RWPE2 (cell line): Measurements from ENCODE around the gene TMLHE.
"Not testable (repeated sequence)": the region's sequence is repeated elsewhere in the genome, so short reads cannot be mapped to it uniquely, and the experiment has no call there.

ENCODE experiments used
- ATAC-seq: fragments of 200-7000 bp; cut with Tn5 transposase; 3 replicates; pipeline ENCODE4 v1.9.1; 2021; ENCODE audit warnings: low read depth
- DNase-seq: peaks from one replicate; pipeline ENCODE4 v3.0.0-alpha.2; 2020; ENCODE audit warnings: low spot score
- H3K27ac ChIP-seq: fragments of 450-650 bp; 2 replicates; pipeline ENCODE4 v1.5.1; 2017; ENCODE audit warnings: mild to moderate bottlenecking; ENCODE audit not compliant: poor library complexity, severe bottlenecking
- H3K27me3 ChIP-seq: fragments of 250-450 bp; sonication (Bioruptor Pico); 2 replicates; pipeline ENCODE4 v1.5.1; 2021; ENCODE audit warnings: mild to moderate bottlenecking, moderate library complexity; ENCODE audit not compliant: insufficient read depth, poor library complexity, severe bottlenecking
- H3K36me3 ChIP-seq: fragments of 250-450 bp; sonication (Bioruptor Pico); 2 replicates; pipeline ENCODE4 v1.5.1; 2020; ENCODE audit warnings: low read depth, mild to moderate bottlenecking, moderate library complexity
- H3K4me1 ChIP-seq: fragments of 250-450 bp; sonication (Bioruptor Pico); 2 replicates; pipeline ENCODE4 v1.5.1; 2021; ENCODE audit warnings: mild to moderate bottlenecking, moderate library complexity; ENCODE audit not compliant: insufficient read depth, poor library complexity, severe bottlenecking
- H3K4me3 ChIP-seq: fragments of 250-450 bp; sonication (Bioruptor Pico); 2 replicates; pipeline ENCODE4 v1.5.1; 2021; ENCODE audit warnings: mild to moderate bottlenecking, moderate library complexity; ENCODE audit not compliant: severe bottlenecking
- H3K9me3 ChIP-seq: fragments of 250-450 bp; sonication (Bioruptor Pico); 2 replicates; pipeline ENCODE4 v1.5.1; 2021; ENCODE audit warnings: mild to moderate bottlenecking, moderate library complexity; ENCODE audit not compliant: severe bottlenecking
- CTCF ChIP-seq: fragments of 450-650 bp; IDR thresholded peaks from one replicate; pipeline ENCODE4 v1.5.1; 2017; ENCODE audit warnings: mild to moderate bottlenecking, moderate library complexity; ENCODE audit not compliant: poor library complexity, severe bottlenecking

The TMLHE gene

GRCh38 chrX:155637714-155638113 lies 25.0 kb upstream of the TMLHE start:
- no peaks in the 10 kb centered on the region for H3K9me3 ChIP-seq
- H3K4me3 ChIP-seq: no peak overlapping the region
- H3K4me1 ChIP-seq: no peaks in the 10 kb centered on the region
- no peaks in the 10 kb centered on the region for H3K36me3 ChIP-seq
- no peak for ATAC-seq
- no peak for TF ChIP-seq CTCF
- no peak overlapping the region for H3K27ac ChIP-seq
- H3K27me3 ChIP-seq: no peaks in the 10 kb centered on the region
- no peak for DNase-seq

- ATAC-seq, H3K27ac ChIP-seq, H3K9me3 ChIP-seq, H3K4me1 ChIP-seq, DNase-seq, H3K36me3 ChIP-seq, H3K27me3 ChIP-seq, H3K4me3 ChIP-seq: not testable (repeated sequence)
Observed at GRCh38 chrX:155635019-155635418, 22.3 kb upstream of the TMLHE start.

GRCh38 chrX:155632431-155633100 lies 19.8 kb upstream of the TMLHE start:
- H3K27me3 ChIP-seq: no peaks in the 10 kb centered on the region
- no peak for ATAC-seq
- no peaks in the 10 kb centered on the region for H3K36me3 ChIP-seq
- TF ChIP-seq CTCF: no peak
- H3K4me1 ChIP-seq: no peaks in the 10 kb centered on the region
- no peaks in the 10 kb centered on the region for H3K9me3 ChIP-seq
- no peak for DNase-seq
- no peak overlapping the region for H3K4me3 ChIP-seq
- no peak overlapping the region for H3K27ac ChIP-seq

- not testable (repeated sequence) for H3K36me3 ChIP-seq, H3K27me3 ChIP-seq, H3K4me1 ChIP-seq, H3K27ac ChIP-seq, DNase-seq, H3K4me3 ChIP-seq, H3K9me3 ChIP-seq, ATAC-seq
Observed at GRCh38 chrX:155620110-155620509, 7.4 kb upstream of the TMLHE start.

- DNase-seq (no peak), ATAC-seq (no peak)
- H3K36me3 ChIP-seq: no peaks in the 10 kb centered on the region
- no peaks in the 10 kb centered on the region for H3K27me3 ChIP-seq
- TF ChIP-seq CTCF: no peak
- H3K4me1 ChIP-seq: no peaks in the 10 kb centered on the region
- H3K27ac ChIP-seq: no peak overlapping the region
- H3K9me3 ChIP-seq: no peaks in the 10 kb centered on the region
- no peak overlapping the region for H3K4me3 ChIP-seq
Observed at GRCh38 chrX:155615938-155616337, 3.2 kb upstream of the TMLHE start.

- TF ChIP-seq CTCF: no peak
- ATAC-seq: no peak
- no peaks in the 10 kb centered on the region for H3K36me3 ChIP-seq
- no peaks in the 10 kb centered on the region for H3K27me3 ChIP-seq
- no peaks in the 10 kb centered on the region for H3K9me3 ChIP-seq
- no peaks in the 10 kb centered on the region for H3K4me1 ChIP-seq
- DNase-seq: no peak
- no peak overlapping the region for H3K27ac ChIP-seq
- no peak overlapping the region for H3K4me3 ChIP-seq
Observed at GRCh38 chrX:155613927-155614559, 1.3 kb upstream of the TMLHE start.
